ENCODE results near the gene CDKN1C.

DNA sequence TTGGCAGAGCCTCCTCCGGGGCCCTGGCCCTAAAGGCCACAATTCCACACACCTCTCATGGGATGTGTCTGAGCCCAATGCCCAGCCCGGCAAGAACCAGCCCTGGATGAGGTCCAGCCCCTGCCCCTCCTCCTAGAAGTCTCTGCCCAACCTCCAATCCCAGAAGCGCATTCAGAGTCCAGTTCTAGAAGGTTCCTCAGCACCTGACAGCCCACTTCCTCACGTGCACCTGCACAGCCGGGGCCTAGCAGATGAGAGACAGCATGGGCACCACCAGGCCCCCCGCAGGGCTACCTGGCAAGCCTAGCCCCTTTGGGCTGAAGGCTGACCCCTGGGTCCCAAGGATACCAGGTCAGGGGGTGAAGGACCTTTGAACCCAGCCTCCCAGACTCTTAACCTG lies 11.5 kb upstream of the CDKN1C start:
- TF ChIP-seq, protein P1, sequence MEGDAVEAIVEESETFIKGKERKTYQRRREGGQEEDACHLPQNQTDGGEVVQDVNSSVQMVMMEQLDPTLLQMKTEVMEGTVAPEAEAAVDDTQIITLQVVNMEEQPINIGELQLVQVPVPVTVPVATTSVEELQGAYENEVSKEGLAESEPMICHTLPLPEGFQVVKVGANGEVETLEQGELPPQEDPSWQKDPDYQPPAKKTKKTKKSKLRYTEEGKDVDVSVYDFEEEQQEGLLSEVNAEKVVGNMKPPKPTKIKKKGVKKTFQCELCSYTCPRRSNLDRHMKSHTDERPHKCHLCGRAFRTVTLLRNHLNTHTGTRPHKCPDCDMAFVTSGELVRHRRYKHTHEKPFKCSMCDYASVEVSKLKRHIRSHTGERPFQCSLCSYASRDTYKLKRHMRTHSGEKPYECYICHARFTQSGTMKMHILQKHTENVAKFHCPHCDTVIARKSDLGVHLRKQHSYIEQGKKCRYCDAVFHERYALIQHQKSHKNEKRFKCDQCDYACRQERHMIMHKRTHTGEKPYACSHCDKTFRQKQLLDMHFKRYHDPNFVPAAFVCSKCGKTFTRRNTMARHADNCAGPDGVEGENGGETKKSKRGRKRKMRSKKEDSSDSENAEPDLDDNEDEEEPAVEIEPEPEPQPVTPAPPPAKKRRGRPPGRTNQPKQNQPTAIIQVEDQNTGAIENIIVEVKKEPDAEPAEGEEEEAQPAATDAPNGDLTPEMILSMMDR (IDR thresholded peaks at IDR 0.05) = no peak
- TF ChIP-seq POLR2A (IDR thresholded peaks at IDR 0.05; ENCODE audit: low read depth) = no peak
- TF ChIP-seq POLR2AphosphoS5 (IDR thresholded peaks at IDR 0.05) = no peak
- no peak for TF ChIP-seq EP300 (IDR thresholded peaks at IDR 0.05)
